DMS114 treated with DMSO at 0.1 percent for 48 hours (cell line): ENCODE measurements around the gene INHBC.
"Not testable (repeated sequence)": the region's sequence is repeated elsewhere in the genome, so short reads cannot be mapped to it uniquely, and the experiment has no call there.

Experiments used
- DNase-seq: peaks from one replicate; lab custom pipeline; 2025; ENCODE audit not compliant: unreplicated experiment; lab: John Stamatoyannopoulos, UW

INHBC gene

DNA sequence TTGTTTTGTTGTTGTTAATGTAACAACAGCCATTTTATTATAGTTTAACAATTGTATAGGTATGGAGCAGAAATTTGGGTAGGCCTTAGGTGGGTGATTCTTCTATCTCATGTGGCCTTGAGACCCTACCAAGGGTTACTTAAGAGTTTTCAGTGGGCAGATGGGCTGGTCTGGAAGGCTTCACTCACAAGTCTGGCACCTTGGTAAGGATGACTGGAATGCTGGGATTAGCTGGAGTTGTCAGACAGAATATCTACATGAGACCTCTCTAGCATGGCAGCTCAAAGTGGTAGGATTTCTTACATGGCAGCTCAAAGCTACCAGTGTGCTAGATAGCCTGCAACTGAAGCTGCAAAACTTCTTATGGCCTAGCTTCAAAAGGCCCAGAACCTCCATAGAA is 51.1 kb downstream of the INHBC start:
- DNase-seq = no peak

DNA sequence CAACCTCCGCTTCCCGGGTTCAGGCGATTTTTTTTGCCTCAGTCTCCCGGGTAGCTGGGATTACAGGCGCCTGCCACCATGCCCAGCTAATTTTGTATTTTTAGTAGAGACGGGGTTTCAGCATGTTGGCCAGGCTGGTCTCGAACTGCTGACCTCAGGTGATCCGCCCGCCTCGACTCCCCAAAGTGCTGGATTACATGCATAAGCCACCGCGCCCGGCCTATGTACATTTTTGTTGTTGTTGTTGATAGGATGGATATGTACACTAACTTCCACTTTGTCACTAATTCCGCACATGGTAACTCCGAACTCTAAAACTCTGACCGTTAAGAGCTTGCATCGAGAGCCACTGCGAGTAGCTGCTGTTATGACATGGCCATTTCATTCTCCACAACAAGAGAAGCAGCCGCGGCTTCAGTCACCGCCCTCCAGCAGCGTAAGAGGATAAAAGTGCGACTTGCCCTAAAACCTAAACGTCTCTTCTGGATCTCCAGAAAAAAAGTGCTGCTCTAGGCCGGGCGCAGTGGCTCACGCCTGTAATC is 52.5 kb downstream of the INHBC start:
- no peak for DNase-seq

DNA sequence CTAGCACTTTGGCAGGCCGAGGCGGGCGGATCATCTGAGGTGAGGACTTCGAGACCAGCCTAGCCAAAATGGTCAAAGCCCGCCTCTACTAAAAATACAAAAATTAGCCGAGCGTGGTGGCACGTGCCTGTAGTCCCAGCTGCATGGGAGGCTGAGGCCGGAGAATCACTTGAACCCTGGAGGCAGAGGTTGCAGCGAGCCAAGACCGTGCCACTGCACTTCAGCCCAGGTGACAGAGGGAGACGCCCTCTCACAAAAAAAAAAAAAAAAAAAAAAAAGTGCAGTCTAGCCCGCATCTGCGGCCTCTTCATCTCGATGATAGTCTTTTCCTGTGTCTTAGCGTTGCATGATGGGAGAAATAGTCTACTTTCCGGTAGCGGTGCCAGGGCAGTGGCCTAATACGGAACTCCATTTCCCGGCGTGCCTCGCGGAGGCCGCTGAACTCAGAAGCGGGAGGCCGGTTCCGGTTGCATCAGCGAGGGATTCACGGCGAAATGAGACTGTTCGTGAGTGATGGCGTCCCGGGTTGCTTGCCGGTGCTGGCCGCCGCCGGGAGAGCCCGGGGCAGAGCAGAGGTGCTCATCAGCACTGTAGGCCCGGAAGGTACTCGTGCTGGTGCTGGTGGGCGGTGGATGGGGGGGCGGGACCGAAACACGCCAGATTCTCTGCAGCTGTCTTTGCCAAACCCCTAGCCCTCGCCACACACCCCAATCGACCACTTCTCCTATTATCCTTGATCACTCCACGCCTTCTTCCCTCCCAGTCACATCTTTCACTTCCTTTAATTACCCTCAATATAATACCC is 53.2 kb downstream of the INHBC start, which contains the start of gene MARS1:
MARS1 (plus strand) TSS at position 472 of the 805 bp plus-strand sequence; CDS start at position 495, 23 bp downstream.
- DNase-seq = peak; percentile 98

- DNase-seq = no peak
These were observed 54.0 kb downstream of the INHBC start for GRCh38 chr12:57488402-57489156.

GRCh38 chr12:57489157-57489641 is 54.6 kb downstream of the INHBC start:
- DNase-seq = no peak

DNA sequence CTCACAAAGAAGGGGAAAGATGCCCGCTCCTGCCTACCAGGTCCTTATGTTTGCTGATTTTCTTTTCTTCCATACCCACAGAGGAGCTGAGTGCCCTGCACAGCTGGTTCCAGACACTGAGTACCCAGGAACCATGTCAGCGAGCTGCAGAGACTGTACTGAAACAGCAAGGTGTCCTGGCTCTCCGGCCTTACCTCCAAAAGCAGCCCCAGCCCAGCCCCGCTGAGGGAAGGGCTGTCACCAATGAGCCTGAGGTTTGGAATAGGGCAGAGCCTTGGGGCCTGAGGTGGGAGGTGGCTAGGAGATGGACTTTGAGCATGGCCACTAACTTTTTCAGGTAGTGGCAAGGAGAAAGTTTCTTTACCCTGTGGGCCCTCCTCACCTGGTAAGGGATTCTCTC is 55.5 kb downstream of the INHBC start:
- DNase-seq = no peak

DNA sequence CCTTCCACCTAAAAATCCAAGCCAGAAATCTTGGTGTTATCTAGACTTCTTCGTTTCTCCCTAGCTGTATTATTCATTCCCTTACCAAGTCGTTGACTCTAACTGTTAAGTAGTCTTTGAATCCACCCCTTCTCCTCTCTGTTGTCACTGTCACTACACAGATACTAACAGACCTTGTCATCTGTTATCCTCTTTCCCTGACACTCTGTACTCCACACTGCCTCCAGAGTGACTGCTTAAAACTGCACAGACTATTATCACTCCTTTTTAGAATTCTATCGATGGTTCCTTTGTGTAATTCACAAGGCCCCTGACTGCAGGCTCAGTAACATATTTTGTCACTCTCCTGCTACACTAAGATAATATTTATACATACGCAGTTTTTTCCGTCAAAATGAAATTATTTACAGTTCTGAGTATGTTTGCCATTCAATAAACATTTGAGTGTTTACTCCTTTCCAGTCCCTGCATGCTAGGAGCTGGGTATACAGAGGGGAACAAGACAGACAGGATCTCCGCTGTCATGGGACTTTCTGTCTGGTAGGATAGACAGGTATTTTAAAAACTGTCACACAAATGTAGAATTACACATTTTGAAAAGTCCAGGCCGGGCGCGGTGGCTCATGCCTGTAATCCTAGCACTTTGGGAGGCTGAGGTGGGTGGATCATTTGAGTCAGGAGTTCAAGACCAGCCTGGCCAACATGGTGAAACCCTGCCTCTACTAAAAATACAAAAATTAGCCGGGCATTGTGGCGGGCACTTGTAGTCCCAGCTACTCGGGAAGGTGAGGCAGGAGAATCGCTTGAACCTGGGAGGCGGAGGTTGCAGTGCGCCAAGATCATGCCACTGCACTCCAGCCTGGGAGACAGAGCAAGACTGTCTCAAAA is 57.1 kb downstream of the INHBC start:
- DNase-seq = peak; percentile 74

- not testable (repeated sequence) for DNase-seq
These were observed 60.6 kb downstream of the INHBC start for GRCh38 chr12:57495051-57495701.

DNA sequence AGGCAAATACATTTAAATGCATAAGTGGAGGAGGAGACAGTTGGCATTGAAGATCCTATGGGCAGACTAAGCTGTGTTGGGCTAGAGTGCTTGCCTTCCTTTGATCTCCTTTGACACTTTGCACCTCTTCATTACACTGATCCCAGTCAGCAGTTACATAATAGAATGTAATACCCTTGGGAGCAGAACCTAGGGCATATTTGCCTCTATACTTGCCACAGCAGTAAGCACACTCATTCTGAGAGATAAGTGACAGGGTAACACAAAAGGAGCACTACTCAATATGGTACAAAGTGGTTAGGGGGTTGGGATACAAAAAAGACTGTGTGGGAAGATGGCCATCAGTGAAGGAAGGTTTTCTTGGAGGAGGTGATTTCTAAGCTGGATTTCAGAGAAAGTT is 62.2 kb downstream of the INHBC start:
- no peak for DNase-seq

DNA sequence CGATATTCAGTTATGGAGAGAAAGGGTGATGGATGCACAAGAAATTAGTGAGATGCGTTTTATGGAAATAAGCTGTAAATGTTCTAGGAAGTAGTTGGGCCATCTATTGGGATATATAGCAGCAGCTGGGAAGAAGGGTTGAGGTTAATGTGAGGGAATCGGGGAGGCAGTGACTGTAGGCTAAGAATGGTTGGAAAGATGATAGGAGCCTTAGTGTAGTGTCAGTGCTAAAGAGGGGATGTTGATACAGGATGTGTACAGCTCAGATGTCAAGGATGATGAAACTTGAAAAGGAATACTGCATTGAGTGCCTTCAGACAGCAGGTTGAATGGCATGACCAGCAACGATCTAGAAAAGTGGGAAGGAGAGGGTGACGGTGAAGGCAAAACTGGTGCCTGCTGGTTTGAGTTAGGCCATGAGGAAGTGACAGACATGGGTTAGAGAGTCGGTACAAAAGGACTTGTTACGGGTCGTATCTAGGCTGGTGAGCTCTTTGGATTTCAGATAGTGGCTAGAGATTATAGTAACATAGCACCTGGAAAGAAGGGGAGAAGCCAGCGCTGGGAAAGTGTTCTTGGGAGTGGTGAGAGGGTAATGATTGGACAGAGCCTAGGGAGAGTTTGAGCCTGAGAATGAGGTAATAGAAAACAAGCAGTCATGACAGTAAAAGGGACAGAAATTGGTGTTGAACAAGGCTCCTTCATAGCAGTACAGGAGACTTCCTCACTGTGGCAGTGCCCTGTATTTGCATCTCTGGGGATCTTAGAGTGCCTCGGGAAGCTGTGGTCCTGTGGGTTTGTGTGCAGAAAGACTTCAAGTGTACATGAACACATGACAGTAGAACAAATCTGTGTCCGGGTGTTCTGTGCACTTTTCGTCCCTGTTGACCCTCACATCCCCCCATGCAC is 62.9 kb downstream of the INHBC start:
- DNase-seq = no peak

GRCh38 chr12:57498132-57498502 is 63.5 kb downstream of the INHBC start:
- DNase-seq = no peak

DNA sequence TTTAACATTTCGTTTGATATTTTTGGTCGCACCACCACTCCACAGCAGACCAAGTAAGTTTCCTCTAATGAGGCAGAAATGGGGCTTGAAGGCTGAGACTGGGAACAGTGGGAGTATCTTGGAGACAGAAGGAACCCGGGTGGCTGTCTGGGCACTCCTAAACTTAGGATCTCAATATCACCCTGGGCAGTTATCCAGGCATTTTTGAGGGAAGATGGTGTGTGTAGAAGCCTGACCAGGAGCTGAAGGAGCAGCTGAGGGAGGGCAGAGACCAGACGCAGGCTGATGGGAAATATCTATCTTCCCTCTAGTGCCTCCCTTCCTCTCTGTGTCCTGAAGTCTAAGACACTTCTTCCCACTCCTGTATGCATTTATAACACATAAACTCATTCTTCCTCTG is 64.0 kb downstream of the INHBC start:
- DNase-seq = no peak

- DNase-seq = no peak
These were observed 65.6 kb downstream of the INHBC start for GRCh38 chr12:57500213-57500612.
